Measurements from ENCODE around the gene POSTN. TPM values are rescaled to one million over a fixed set of nuclear protein-coding genes. Genes with fewer than 3 reads are reported as not detected.
A peak's percentile ranks its signal among the peaks of the same experiment; 100 is the strongest.
"Not testable (repeated sequence)": the region's sequence is repeated elsewhere in the genome, so short reads cannot be mapped to it uniquely, and the experiment has no call there.

The POSTN gene
- polyA plus RNA-seq, 1 donor (not counting 4 experiments of a cell fraction or from before 2014, with no cell fraction given): 13.4 TPM

GRCh38 chr13:37561031-37561430, 37.5 kb downstream of the POSTN start:
- no peaks in the 10 kb centered on the region for H3K27me3 ChIP-seq (ENCODE audit: control insufficient read depth, extremely low read depth, insufficient read depth, low read length)
- FAIRE-seq (peak; percentile 59), DNase-seq (ENCODE audit: low read depth, low spot score) (peak; percentile 28)
- H3K4me2 ChIP-seq (ENCODE audit: control insufficient read depth, extremely low read depth, insufficient read depth, low read depth, low read length): peak overlapping the region; percentile 23
- no peak overlapping the region for H3K9ac ChIP-seq (ENCODE audit: control insufficient read depth, extremely low read depth, insufficient read depth, low read length)
- H4K20me1 ChIP-seq (ENCODE audit: control insufficient read depth, extremely low read depth, insufficient read depth, low read length): no peaks in the 10 kb centered on the region
- no peak overlapping the region for H3K27ac ChIP-seq (ENCODE audit: control insufficient read depth, insufficient read depth, low read length)
- dilution Hi-C loops (cut with MboI; ENCODE audit: extremely low pct_ligation_motif_present, low sequenced_read_pairs): no loop called here
- no peaks in the 10 kb centered on the region for H3K79me2 ChIP-seq (ENCODE audit: control insufficient read depth, insufficient read depth, low read length)
- no peak overlapping the region for H2AFZ ChIP-seq (ENCODE audit: control insufficient read depth, low read length)
- TF ChIP-seq EZH2 (IDR thresholded peaks at IDR 0.05; ENCODE audit: low read length) (no peak), CTCF (optimal IDR thresholded peaks at IDR 0.05 in 1 of 3, IDR thresholded peaks at IDR 0.05 in 1 of 3, conservative IDR thresholded peaks at IDR 0.05 in 1 of 3; ENCODE audit: extremely low read depth in 1 of 3, insufficient read depth in 2 of 3, low read length in 3 of 3) (no peak)
- H3K9me1 ChIP-seq (ENCODE audit: control insufficient read depth, extremely low read depth, insufficient read depth, low read length): no peaks in the 10 kb centered on the region
- no peaks in the 10 kb centered on the region for H3K9me3 ChIP-seq (ENCODE audit: control insufficient read depth, low read depth, low read length)
- H3K4me3 ChIP-seq (ENCODE audit: control insufficient read depth in 2 of 3, extremely low read depth in 1 of 3, insufficient read depth in 2 of 3, low read depth in 1 of 3, low read length in 3 of 3): no peak overlapping the region
- peaks cover 6% of the 10 kb centered on the region for H3K4me1 ChIP-seq (ENCODE audit: control insufficient read depth, extremely low read depth, insufficient read depth, low read length)
- no peaks in the 10 kb centered on the region for H3K36me3 ChIP-seq (ENCODE audit: control insufficient read depth in 2 of 2, extremely low read depth in 1 of 2, insufficient read depth in 2 of 2, low read length in 2 of 2)

- Histone ChIP-seq H2AFZ (ENCODE audit: control insufficient read depth, low read length) (no peak overlapping the region), H3K9ac (ENCODE audit: control insufficient read depth, extremely low read depth, insufficient read depth, low read length) (no peak overlapping the region), H3K27ac (ENCODE audit: control insufficient read depth, insufficient read depth, low read length) (no peak overlapping the region), H3K4me2 (ENCODE audit: control insufficient read depth, extremely low read depth, insufficient read depth, low read depth, low read length) (peak overlapping the region; percentile 23), H3K79me2 (ENCODE audit: control insufficient read depth, insufficient read depth, low read length) (no peaks in the 10 kb centered on the region), H3K9me3 (ENCODE audit: control insufficient read depth, low read depth, low read length) (no peaks in the 10 kb centered on the region), H3K9me1 (ENCODE audit: control insufficient read depth, extremely low read depth, insufficient read depth, low read length) (no peaks in the 10 kb centered on the region), H3K4me3 (ENCODE audit: control insufficient read depth in 2 of 3, extremely low read depth in 1 of 3, insufficient read depth in 2 of 3, low read depth in 1 of 3, low read length in 3 of 3) (no peak overlapping the region), H3K36me3 (ENCODE audit: control insufficient read depth in 2 of 2, extremely low read depth in 1 of 2, insufficient read depth in 2 of 2, low read length in 2 of 2) (no peaks in the 10 kb centered on the region), H3K27me3 (ENCODE audit: control insufficient read depth, extremely low read depth, insufficient read depth, low read length) (no peaks in the 10 kb centered on the region), H4K20me1 (ENCODE audit: control insufficient read depth, extremely low read depth, insufficient read depth, low read length) (no peaks in the 10 kb centered on the region), H3K4me1 (ENCODE audit: control insufficient read depth, extremely low read depth, insufficient read depth, low read length) (peaks cover 6% of the 10 kb centered on the region)
- FAIRE-seq (no peak), DNase-seq (ENCODE audit: low read depth, low spot score) (no peak)
- TF ChIP-seq CTCF (optimal IDR thresholded peaks at IDR 0.05 in 1 of 3, IDR thresholded peaks at IDR 0.05 in 1 of 3, conservative IDR thresholded peaks at IDR 0.05 in 1 of 3; ENCODE audit: extremely low read depth in 1 of 3, insufficient read depth in 2 of 3, low read length in 3 of 3): no peak
- no peak for TF ChIP-seq EZH2 (IDR thresholded peaks at IDR 0.05; ENCODE audit: low read length)
- dilution Hi-C loops (cut with MboI; ENCODE audit: extremely low pct_ligation_motif_present, low sequenced_read_pairs): no loop called here
Observed at GRCh38 chr13:37560526-37560925, 38.0 kb downstream of the POSTN start.

- H3K9me1 ChIP-seq (ENCODE audit: control insufficient read depth, extremely low read depth, insufficient read depth, low read length); DNase-seq (ENCODE audit: low read depth, low spot score); H3K4me2 ChIP-seq (ENCODE audit: control insufficient read depth, extremely low read depth, insufficient read depth, low read depth, low read length); FAIRE-seq; H3K4me3 ChIP-seq (ENCODE audit: control insufficient read depth in 2 of 3, extremely low read depth in 1 of 3, insufficient read depth in 2 of 3, low read depth in 1 of 3, low read length in 3 of 3); H3K9ac ChIP-seq (ENCODE audit: control insufficient read depth, extremely low read depth, insufficient read depth, low read length); H3K27ac ChIP-seq (ENCODE audit: control insufficient read depth, insufficient read depth, low read length); H3K27me3 ChIP-seq (ENCODE audit: control insufficient read depth, extremely low read depth, insufficient read depth, low read length); H3K4me1 ChIP-seq (ENCODE audit: control insufficient read depth, extremely low read depth, insufficient read depth, low read length); H3K36me3 ChIP-seq (ENCODE audit: control insufficient read depth in 2 of 2, extremely low read depth in 1 of 2, insufficient read depth in 2 of 2, low read length in 2 of 2); H3K9me3 ChIP-seq (ENCODE audit: control insufficient read depth, low read depth, low read length); H3K79me2 ChIP-seq (ENCODE audit: control insufficient read depth, insufficient read depth, low read length); H2AFZ ChIP-seq (ENCODE audit: control insufficient read depth, low read length); dilution Hi-C loops (cut with MboI; ENCODE audit: extremely low pct_ligation_motif_present, low sequenced_read_pairs); H4K20me1 ChIP-seq (ENCODE audit: control insufficient read depth, extremely low read depth, insufficient read depth, low read length): not testable (repeated sequence)
Observed at GRCh38 chr13:37558766-37559165, 39.8 kb downstream of the POSTN start.

All from keratinocyte (primary cell).